Measurements from ENCODE around the gene SCN5A. TPM values are rescaled to one million over a fixed set of nuclear protein-coding genes. Genes with fewer than 3 reads are reported as not detected.

Gene SCN5A
- total RNA-seq, 2 experiments from 2014 or later, result not detected

- no peaks in the 10 kb centered on the region for H3K36me3 Mint-ChIP-seq (ENCODE audit: low read depth)
- no peak overlapping the region for H3K27ac Mint-ChIP-seq
- no peak overlapping the region for H3K4me3 Mint-ChIP-seq
- H3K27me3 Mint-ChIP-seq, result peaks cover 2% of the 10 kb centered on the region
- H3K9me3 Mint-ChIP-seq, result no peaks in the 10 kb centered on the region
- DNase-seq, result peak; percentile 1
- CTCF ChIA-PET, result no interaction called here
- peaks cover 4% of the 10 kb centered on the region for H3K4me1 Mint-ChIP-seq
- POLR2A ChIA-PET, result no interaction called here
Observed at GRCh38 chr3:38549957-38550840, 99.3 kb downstream of the SCN5A start.

DNA sequence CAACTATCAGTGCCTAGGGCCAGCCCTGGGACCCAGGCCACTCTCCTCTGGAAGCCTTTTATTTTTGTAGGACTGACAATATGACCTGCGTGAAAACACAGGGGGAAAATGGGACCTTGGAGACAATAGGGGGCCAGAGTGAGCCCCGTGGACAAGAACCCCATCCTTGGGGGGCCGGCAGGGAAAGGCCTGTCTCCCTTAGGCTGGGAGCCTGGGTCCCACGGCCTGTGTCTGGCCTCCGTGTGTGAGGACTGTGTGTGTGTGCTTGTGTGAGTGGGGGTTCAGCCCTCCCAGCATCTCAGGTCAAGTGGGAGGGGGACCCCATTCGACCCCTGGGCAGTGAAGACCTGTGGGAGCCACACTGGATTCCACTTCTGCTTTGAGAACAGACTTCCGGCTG is 100.0 kb downstream of the SCN5A start:
- Mint-ChIP-seq H3K4me3 (no peak overlapping the region), H3K27me3 (peaks cover 2% of the 10 kb centered on the region), H3K27ac (no peak overlapping the region), H3K4me1 (peaks cover 4% of the 10 kb centered on the region), H3K9me3 (no peaks in the 10 kb centered on the region), H3K36me3 (ENCODE audit: low read depth) (no peaks in the 10 kb centered on the region)
- ChIA-PET CTCF (no interaction called here), POLR2A (no interaction called here)
- no peak for DNase-seq

DNA sequence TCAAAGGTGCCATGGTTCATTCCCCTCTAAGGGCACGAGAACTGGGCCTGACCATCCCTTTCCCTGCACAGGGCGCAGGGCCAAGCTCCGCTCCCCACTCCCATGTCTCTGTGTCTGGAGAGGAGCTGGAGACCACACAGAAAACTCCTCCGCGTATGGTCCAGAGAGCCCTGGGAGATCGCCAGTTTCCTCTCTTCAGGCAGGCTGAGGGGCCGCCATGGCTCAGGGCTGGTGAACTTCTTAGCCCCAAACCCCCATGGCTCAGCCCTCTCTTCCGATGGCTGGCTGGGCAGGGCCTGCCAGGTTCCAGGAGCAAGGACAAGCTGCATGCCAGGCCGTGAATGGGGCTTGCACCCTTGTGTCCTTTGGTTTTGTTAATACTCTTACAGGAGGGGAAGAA is 100.4 kb downstream of the SCN5A start:
- POLR2A ChIA-PET, result no interaction called here
- DNase-seq, result no peak
- CTCF ChIA-PET, result no interaction called here
- no peaks in the 10 kb centered on the region for H3K9me3 Mint-ChIP-seq
- no peak overlapping the region for H3K27ac Mint-ChIP-seq
- H3K36me3 Mint-ChIP-seq (ENCODE audit: low read depth), result no peaks in the 10 kb centered on the region
- no peak overlapping the region for H3K4me3 Mint-ChIP-seq
- peaks cover 2% of the 10 kb centered on the region for H3K27me3 Mint-ChIP-seq
- peaks cover 4% of the 10 kb centered on the region for H3K4me1 Mint-ChIP-seq

DNA sequence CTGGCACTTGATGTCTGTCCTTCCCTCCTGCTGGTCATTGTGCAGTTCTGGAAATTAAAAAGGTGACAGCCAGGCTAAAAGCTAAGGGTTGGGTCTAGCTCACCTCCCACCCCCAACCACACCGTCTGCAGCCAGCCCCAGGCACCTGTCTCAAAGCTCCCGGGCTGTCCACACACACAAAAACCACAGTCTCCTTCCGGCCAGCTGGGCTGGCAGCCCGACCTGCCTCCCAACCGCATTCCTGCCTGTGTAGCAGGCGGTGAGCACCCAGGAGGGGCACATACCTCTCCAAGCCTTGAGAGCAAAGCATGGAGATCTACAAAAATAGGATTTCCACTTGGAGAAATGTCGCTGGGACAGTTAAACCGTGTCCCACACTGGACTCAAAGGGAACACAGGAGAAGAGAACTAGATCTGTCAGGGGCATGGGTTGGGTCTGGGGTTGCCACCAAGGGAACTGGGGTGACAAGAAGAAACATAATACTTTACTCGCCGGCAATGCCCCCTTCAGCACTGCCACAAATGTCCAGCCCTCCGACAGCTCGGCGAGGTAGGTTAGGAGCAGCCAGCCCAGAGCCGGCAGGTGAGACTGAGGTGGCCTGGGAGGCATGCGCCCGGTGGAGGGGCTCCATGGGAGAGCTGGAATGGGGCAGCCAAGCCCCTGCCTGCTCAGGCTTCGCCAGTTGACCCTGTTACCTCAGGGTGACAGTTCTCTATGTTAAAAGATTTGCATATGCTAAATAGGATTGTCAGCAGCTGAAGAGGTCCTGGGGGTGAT is 101.1 kb downstream of the SCN5A start:
- peaks cover 4% of the 10 kb centered on the region for H3K4me1 Mint-ChIP-seq
- H3K27ac Mint-ChIP-seq, result no peak overlapping the region
- POLR2A ChIA-PET, result no interaction called here
- no peaks in the 10 kb centered on the region for H3K36me3 Mint-ChIP-seq (ENCODE audit: low read depth)
- H3K4me3 Mint-ChIP-seq, result no peak overlapping the region
- no peaks in the 10 kb centered on the region for H3K9me3 Mint-ChIP-seq
- CTCF ChIA-PET, result no interaction called here
- DNase-seq, result no peak
- H3K27me3 Mint-ChIP-seq, result peaks cover 2% of the 10 kb centered on the region

DNA sequence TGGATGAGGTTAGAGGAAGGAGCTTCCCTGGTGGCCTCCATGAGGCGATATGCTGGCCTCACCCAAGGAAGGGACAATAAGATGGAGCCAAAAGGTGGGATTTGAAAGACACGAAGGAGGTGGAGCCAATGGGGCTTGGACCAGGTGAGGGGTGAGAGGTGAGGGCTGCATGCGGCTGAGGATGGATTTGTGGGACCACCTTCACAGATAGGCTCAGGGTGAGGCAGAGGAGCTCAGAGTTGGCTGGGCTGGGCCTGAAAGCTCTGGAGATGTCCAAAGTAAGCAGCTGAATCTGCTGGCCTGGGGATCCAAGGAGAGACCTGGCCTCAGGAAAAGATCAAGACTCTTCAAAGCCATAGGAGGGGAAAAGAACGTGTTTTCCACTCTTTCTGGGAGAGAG is 103.5 kb downstream of the SCN5A start:
- CTCF ChIA-PET, result no interaction called here
- H3K4me1 Mint-ChIP-seq, result peaks cover 4% of the 10 kb centered on the region
- DNase-seq, result no peak
- peaks cover 2% of the 10 kb centered on the region for H3K27me3 Mint-ChIP-seq
- H3K27ac Mint-ChIP-seq, result no peak overlapping the region
- H3K9me3 Mint-ChIP-seq, result no peaks in the 10 kb centered on the region
- POLR2A ChIA-PET, result no interaction called here
- H3K36me3 Mint-ChIP-seq (ENCODE audit: low read depth), result no peaks in the 10 kb centered on the region
- no peak overlapping the region for H3K4me3 Mint-ChIP-seq

DNA sequence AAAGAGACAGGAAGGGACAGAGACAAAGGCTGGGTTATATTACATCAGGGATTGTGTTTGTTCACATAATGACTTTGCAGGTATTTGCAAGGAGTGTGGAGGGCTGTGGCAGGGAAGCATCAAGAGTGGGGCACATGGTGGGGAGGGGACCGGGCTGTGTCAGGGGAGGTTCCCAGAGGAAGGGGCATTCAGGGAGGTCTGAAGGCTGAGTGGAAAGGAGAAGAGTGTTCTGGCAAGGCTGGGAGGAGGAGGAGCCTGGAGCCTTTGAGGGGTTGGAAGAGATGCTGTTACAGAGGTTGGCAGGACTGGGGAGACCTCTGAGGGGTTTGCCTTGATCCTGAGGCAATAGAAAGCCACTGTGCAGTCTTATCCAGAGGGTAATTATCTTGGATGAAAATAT is 103.9 kb downstream of the SCN5A start:
- H3K9me3 Mint-ChIP-seq, result no peaks in the 10 kb centered on the region
- no peak overlapping the region for H3K27ac Mint-ChIP-seq
- peaks cover 2% of the 10 kb centered on the region for H3K27me3 Mint-ChIP-seq
- CTCF ChIA-PET, result no interaction called here
- POLR2A ChIA-PET, result no interaction called here
- H3K4me3 Mint-ChIP-seq, result no peak overlapping the region
- H3K4me1 Mint-ChIP-seq, result peaks cover 4% of the 10 kb centered on the region
- DNase-seq, result no peak
- H3K36me3 Mint-ChIP-seq (ENCODE audit: low read depth), result no peaks in the 10 kb centered on the region

- DNase-seq, result no peak
- Mint-ChIP-seq H3K9me3 (no peaks in the 10 kb centered on the region), H3K27ac (no peak overlapping the region), H3K4me3 (no peak overlapping the region), H3K4me1 (peaks cover 4% of the 10 kb centered on the region), H3K36me3 (ENCODE audit: low read depth) (no peaks in the 10 kb centered on the region), H3K27me3 (peaks cover 2% of the 10 kb centered on the region)
- POLR2A ChIA-PET, result no interaction called here
- CTCF ChIA-PET, result no interaction called here
Observed at GRCh38 chr3:38544926-38545325, 104.6 kb downstream of the SCN5A start.

- H3K27ac Mint-ChIP-seq, result no peak overlapping the region
- no peaks in the 10 kb centered on the region for H3K9me3 Mint-ChIP-seq
- DNase-seq, result no peak
- H3K36me3 Mint-ChIP-seq (ENCODE audit: low read depth), result no peaks in the 10 kb centered on the region
- peaks cover 2% of the 10 kb centered on the region for H3K27me3 Mint-ChIP-seq
- CTCF ChIA-PET, result no interaction called here
- POLR2A ChIA-PET, result no interaction called here
- no peak overlapping the region for H3K4me3 Mint-ChIP-seq
- H3K4me1 Mint-ChIP-seq, result peaks cover 4% of the 10 kb centered on the region
Observed at GRCh38 chr3:38543586-38543985, 105.9 kb downstream of the SCN5A start.

GRCh38 chr3:38542401-38543298 is 106.8 kb downstream of the SCN5A start:
- DNase-seq, result no peak
- H3K4me1 Mint-ChIP-seq, result no peaks in the 10 kb centered on the region
- no peak overlapping the region for H3K4me3 Mint-ChIP-seq
- no peak overlapping the region for H3K27ac Mint-ChIP-seq
- ChIA-PET POLR2A (no interaction called here), CTCF (no interaction called here)
- H3K27me3 Mint-ChIP-seq, result peaks cover 2% of the 10 kb centered on the region
- no peaks in the 10 kb centered on the region for H3K36me3 Mint-ChIP-seq (ENCODE audit: low read depth)
- no peaks in the 10 kb centered on the region for H3K9me3 Mint-ChIP-seq

GRCh38 chr3:38541806-38542205 is 107.7 kb downstream of the SCN5A start:
- DNase-seq, result no peak
- CTCF ChIA-PET, result no interaction called here
- POLR2A ChIA-PET, result no interaction called here
- Mint-ChIP-seq H3K4me1 (no peaks in the 10 kb centered on the region), H3K9me3 (no peaks in the 10 kb centered on the region), H3K27me3 (peaks cover 2% of the 10 kb centered on the region), H3K4me3 (no peak overlapping the region), H3K27ac (no peak overlapping the region), H3K36me3 (ENCODE audit: low read depth) (no peaks in the 10 kb centered on the region)

- Mint-ChIP-seq H3K4me1 (no peaks in the 10 kb centered on the region), H3K36me3 (ENCODE audit: low read depth) (peaks cover 6% of the 10 kb centered on the region), H3K9me3 (no peaks in the 10 kb centered on the region), H3K4me3 (no peak overlapping the region), H3K27ac (no peak overlapping the region), H3K27me3 (no peaks in the 10 kb centered on the region)
- ChIA-PET CTCF (interaction anchor here (1.1 kb wide), 1 partner anchor 18 kb away, joined by 3 read pairs; no protein-coding TSS in a partner anchor), POLR2A (no interaction called here)
- no peak for DNase-seq
Observed at GRCh38 chr3:38538773-38539353, 110.6 kb downstream of the SCN5A start.

- no peak for DNase-seq
- Mint-ChIP-seq H3K4me3 (no peak overlapping the region), H3K27ac (no peak overlapping the region), H3K4me1 (no peaks in the 10 kb centered on the region), H3K36me3 (ENCODE audit: low read depth) (peaks cover 7% of the 10 kb centered on the region), H3K9me3 (no peaks in the 10 kb centered on the region), H3K27me3 (no peaks in the 10 kb centered on the region)
- ChIA-PET POLR2A (no interaction called here), CTCF (no interaction called here)
Observed at GRCh38 chr3:38536671-38537070, 112.8 kb downstream of the SCN5A start.

- H3K36me3 Mint-ChIP-seq (ENCODE audit: low read depth), result peaks cover 7% of the 10 kb centered on the region
- no peak overlapping the region for H3K27ac Mint-ChIP-seq
- no peaks in the 10 kb centered on the region for H3K9me3 Mint-ChIP-seq
- ChIA-PET POLR2A (no interaction called here), CTCF (interaction anchor here (0.6 kb wide), 1 partner anchor 286 kb away, joined by 3 read pairs; no protein-coding TSS in a partner anchor)
- no peak overlapping the region for H3K4me3 Mint-ChIP-seq
- DNase-seq, result no peak
- no peaks in the 10 kb centered on the region for H3K4me1 Mint-ChIP-seq
- H3K27me3 Mint-ChIP-seq, result no peaks in the 10 kb centered on the region
Observed at GRCh38 chr3:38534604-38535003, 114.9 kb downstream of the SCN5A start.
